GM21390 (cell line): ENCODE measurements around the gene TSPAN33.

Source experiments
- ATAC-seq: cut with Tn5 transposase; IDR thresholded peaks from one replicate; pipeline ENCODE4 v1.9.1; 2021; ENCODE audit not compliant: unreplicated experiment

The TSPAN33 gene

GRCh38 chr7:129134356-129134987 is 10.0 kb upstream of the TSPAN33 start:
- no peak for ATAC-seq

GRCh38 chr7:129136887-129137642 is 7.4 kb upstream of the TSPAN33 start:
- ATAC-seq, result peak; percentile 66

- ATAC-seq, result no peak
Observed at GRCh38 chr7:129143724-129144094, 798 bp upstream of the TSPAN33 start.

GRCh38 chr7:129144834-129145668 is 544 bp downstream of the TSPAN33 start:
- ATAC-seq, result peak; percentile 6

- peak; percentile 55 for ATAC-seq
Observed at GRCh38 chr7:129146237-129146979, 1.9 kb downstream of the TSPAN33 start.

GRCh38 chr7:129147731-129148130 is 3.2 kb downstream of the TSPAN33 start:
- no peak for ATAC-seq

GRCh38 chr7:129149511-129149910 is 5.0 kb downstream of the TSPAN33 start:
- ATAC-seq, result no peak

GRCh38 chr7:129150199-129150996 is 5.9 kb downstream of the TSPAN33 start:
- ATAC-seq, result no peak

- no peak for ATAC-seq
Observed at GRCh38 chr7:129157651-129158050, 13.1 kb downstream of the TSPAN33 start.

- ATAC-seq, result no peak
Observed at GRCh38 chr7:129159539-129159938, 15.0 kb downstream of the TSPAN33 start.

- ATAC-seq, result no peak
Observed at GRCh38 chr7:129160161-129160905, 15.8 kb downstream of the TSPAN33 start.

GRCh38 chr7:129161524-129162225 is 17.2 kb downstream of the TSPAN33 start:
- ATAC-seq, result no peak

- no peak for ATAC-seq
Observed at GRCh38 chr7:129162732-129163131, 18.2 kb downstream of the TSPAN33 start.

- ATAC-seq, result no peak
Observed at GRCh38 chr7:129163875-129164544, 19.5 kb downstream of the TSPAN33 start.

GRCh38 chr7:129166745-129167144 is 22.2 kb downstream of the TSPAN33 start:
- ATAC-seq, result no peak

GRCh38 chr7:129167817-129168216 is 23.3 kb downstream of the TSPAN33 start:
- ATAC-seq, result no peak

- ATAC-seq, result no peak
Observed at GRCh38 chr7:129168231-129169021, 23.9 kb downstream of the TSPAN33 start.
